A549 (cell line): ENCODE measurements around the gene PI4K2A. TPM values are rescaled to one million over a fixed set of nuclear protein-coding genes. Genes with fewer than 3 reads are reported as not detected.
"Not testable (repeated sequence)": the region's sequence is repeated elsewhere in the genome, so short reads cannot be mapped to it uniquely, and the experiment has no call there.

Experiments
- ATAC-seq, 2 experiments: fragments of 200-7000 bp in 1 of 2; fragments of >200 bp in 1 of 2; cut with Nextera tagmentation in 1 of 2; cut with Tn5 transposase in 1 of 2; 3 replicates each; pipeline versions ENCODE4 v1.8.0 to v1.9.1; 2018 to 2020; ENCODE audit warnings: mild to moderate bottlenecking in 1 of 2, moderate library complexity in 1 of 2
- CTCF ChIA-PET: fragments of 300-600 bp; sonication (Branson Sonifier 250); formaldehyde crosslinking; extraction: SDS; loops from one replicate; lab custom pipeline; 2021; ENCODE audit warnings: antibody characterized with exemption, inconsistent platforms; lab: Yijun Ruan, JAX
- POLR2A ChIA-PET: fragments of 350-600 bp; formaldehyde crosslinking; extraction: SDS; loops from one replicate; lab custom pipeline; 2021; ENCODE audit warnings: antibody characterized with exemption, inconsistent platforms; lab: Yijun Ruan, JAX
- DNase-seq, 2 experiments: peaks; one replicate each; pipeline versions ENCODE4 v3.0.0 to v3.0.0-alpha.2; 2011 to 2016; ENCODE audit warnings: low read depth in 1 of 2, low spot score in 1 of 2
- FAIRE-seq: peaks from 2 replicates; lab custom pipeline; 2011; peaks lifted over from hg19 to GRCh38; lab: Jason Lieb, UNC
- H3K27ac ChIP-seq, 2 experiments: fragments of >200 bp; sonication (Bioruptor Twin); formaldehyde crosslinking; 3 replicates each; pipeline ENCODE4 v1.5.1; 2016 to 2017
- H3K4me1 ChIP-seq: fragments of >200 bp; sonication (Bioruptor Twin); formaldehyde crosslinking; 3 replicates; pipeline ENCODE4 v1.6.1; 2016
- H3K4me2 ChIP-seq: fragments of >200 bp; sonication (Bioruptor Twin); formaldehyde crosslinking; 3 replicates; pipeline ENCODE4 v1.6.1; 2016
- H3K4me3 ChIP-seq: fragments of >200 bp; sonication (Bioruptor Twin); formaldehyde crosslinking; 3 replicates; pipeline ENCODE4 v1.5.1; 2016
- H3K9me3 ChIP-seq: fragments of >200 bp; sonication (Bioruptor Twin); formaldehyde crosslinking; 3 replicates; pipeline ENCODE4 v1.6.1; 2016
- CBX2 ChIP-seq: fragments of 200-600 bp; sonication (generic); IDR thresholded peaks from 2 replicates; pipeline ENCODE4 v1.6.1; 2016; ENCODE audit warnings: low read depth, mild to moderate bottlenecking, borderline replicate concordance
- CBX8 ChIP-seq: fragments of 200-600 bp; sonication (generic); IDR thresholded peaks from 2 replicates; pipeline ENCODE4 v1.6.1; 2016
- CTCF ChIP-seq: fragments of >200 bp; sonication (Bioruptor Twin); formaldehyde crosslinking; IDR thresholded peaks from 3 replicates; pipeline ENCODE4 v1.5.1; 2016
- EP300 ChIP-seq, 2 experiments: fragments of >200 bp; sonication (Bioruptor Twin); formaldehyde crosslinking; IDR thresholded peaks; 2 replicates in 1 of 2; 3 replicates in 1 of 2; pipeline ENCODE4 v1.6.1; 2016 to 2017
- FOSL2 ChIP-seq, 2 experiments: fragments of 450-650 bp in 1 of 2; fragments of >200 bp in 1 of 2; sonication (Bioruptor Twin) in 1 of 2; formaldehyde crosslinking; IDR thresholded peaks; 2 replicates each; pipeline versions ENCODE4 v1.5.0 to v1.6.1; 2016 to 2020; ENCODE audit warnings: mild to moderate bottlenecking in 1 of 2, moderate library complexity in 1 of 2
- FOXS1 ChIP-seq: fragments of 250-450 bp; sonication (Bioruptor Pico); IDR thresholded peaks from 2 replicates; pipeline ENCODE4 v1.5.0; 2020; ENCODE audit warnings: mild to moderate bottlenecking, moderate library complexity
- GATA3 ChIP-seq: IDR thresholded peaks from 2 replicates; pipeline ENCODE4 v1.6.1; 2012; ENCODE audit warnings: borderline replicate concordance
- HES2 ChIP-seq: fragments of >200 bp; sonication (Bioruptor Twin); formaldehyde crosslinking; IDR thresholded peaks from 2 replicates; pipeline ENCODE4 v1.6.1; 2016
- HOXB5 ChIP-seq: fragments of 250-450 bp; sonication (Bioruptor Pico); IDR thresholded peaks from 2 replicates; pipeline ENCODE4 v1.5.0; 2020; ENCODE audit warnings: mild to moderate bottlenecking, moderate library complexity
- JUN ChIP-seq, 2 experiments: fragments of >200 bp; sonication (Bioruptor Twin); formaldehyde crosslinking; IDR thresholded peaks; 2 replicates in 1 of 2; 3 replicates in 1 of 2; pipeline ENCODE4 v1.6.1; 2016 to 2017
- JUNB ChIP-seq: fragments of >200 bp; sonication (Bioruptor Twin); formaldehyde crosslinking; IDR thresholded peaks from 2 replicates; pipeline ENCODE4 v1.6.1; 2016
- MAFK ChIP-seq: fragments of 450-650 bp; IDR thresholded peaks from 2 replicates; pipeline ENCODE4 v1.6.1; 2014; ENCODE audit not compliant: partially characterized antibody
- MAZ ChIP-seq: fragments of 150-350 bp; IDR thresholded peaks from 2 replicates; pipeline ENCODE4 v1.6.1; 2014; ENCODE audit warnings: antibody characterized with exemption, low read depth, low read length, borderline replicate concordance
- NFE2L2 ChIP-seq: fragments of 150-350 bp; conservative IDR thresholded peaks from 2 replicates; pipeline ENCODE4 v1.6.1; 2014; ENCODE audit warnings: low read length
- POLR2AphosphoS2 ChIP-seq: conservative IDR thresholded peaks from 2 replicates; pipeline ENCODE4 v1.6.1; 2012; ENCODE audit warnings: low read length, improper control_type of control experiment, inconsistent platforms
- RARB ChIP-seq: fragments of 250-450 bp; sonication (Bioruptor Pico); IDR thresholded peaks from 2 replicates; pipeline ENCODE4 v1.8.0; 2021; ENCODE audit warnings: mild to moderate bottlenecking, moderate library complexity
- RFX5 ChIP-seq: fragments of 450-650 bp; IDR thresholded peaks from 2 replicates; pipeline ENCODE4 v1.7.1; 2014; ENCODE audit warnings: antibody characterized with exemption, mild to moderate bottlenecking, moderate library complexity
- TFCP2L1 ChIP-seq: fragments of 250-450 bp; sonication (Bioruptor Pico); IDR thresholded peaks from 2 replicates; pipeline ENCODE4 v1.5.0; 2021; ENCODE audit warnings: mild to moderate bottlenecking
- ZC3H11A ChIP-seq: fragments of 450-650 bp; IDR thresholded peaks from 2 replicates; pipeline ENCODE4 v1.6.1; 2014; ENCODE audit warnings: antibody characterized with exemption, mild to moderate bottlenecking
- WGBS: methylation state at CpG from one replicate; pipeline ENCODE4 v1.1.6; 2017; ENCODE audit errors: missing lambda C conversion rate; 5-methylcytosine and 5-hydroxymethylcytosine counted together
- polyA plus RNA-seq, 4 experiments: library from polyadenylated mRNA; depleted of rRNA in 3 of 4; stranded (reverse); fragments of >200 nt; fragmentation: RNase III in 1 of 4; extraction: RNeasy Plus Mini Kit Qiagen cat#74134 plus additional on column Dnase treatment in 1 of 4; gene quantifications; 2 replicates in 3 of 4; 3 replicates in 1 of 4; pipeline ENCODE4 v1.2.3, GENCODE V29; 2011 to 2017

The PI4K2A gene
- polyA plus RNA-seq, 2 of the 4 experiments (the other 2 are of a cell fraction) = 16.6 TPM

GRCh38 chr10:97649405-97649750 is 8.9 kb downstream of the PI4K2A start:
- not testable (repeated sequence) for H3K9me3 ChIP-seq, H3K4me3 ChIP-seq, FAIRE-seq, ATAC-seq, DNase-seq
- POLR2A ChIA-PET = interaction anchor here (0.5 to 1.9 kb wide), 5 partner anchors 9 to 239 kb away, joined by 3 to 8 read pairs (median 5); partner anchors contain the start of genes AVPI1 and PI4K2A
- H3K27ac ChIP-seq = peak overlapping the region; percentile 88 to 91
- WGBS = 85% methylated on average over 4 of the region's 4 CpGs
- peak in 1 of 2 experiments; percentile 3; a peak in 2 of 5 replicates for TF ChIP-seq EP300 (IDR thresholded peaks at IDR 0.05)
- H3K4me1 ChIP-seq = peaks cover 58% of the 10 kb centered on the region
- CTCF ChIA-PET = interaction anchor here (0.8 to 3.9 kb wide), 9 partner anchors 10 to 77 kb away, joined by 3 to 14 read pairs (median 4); partner anchors contain the start of genes ANKRD2 and AVPI1
- H3K4me2 ChIP-seq = peak overlapping the region; percentile 71

- no peak for DNase-seq
- peaks cover 58% of the 10 kb centered on the region for H3K4me1 ChIP-seq
- 93% methylated on average over 3 of the region's 3 CpGs for WGBS
- H3K4me2 ChIP-seq = no peak overlapping the region; the same call in 2 of the 3 replicates
- CTCF ChIA-PET = no interaction called here
- ATAC-seq = no peak
- H3K27ac ChIP-seq = peak overlapping the region; percentile 88 to 91
- TF ChIP-seq ZC3H11A (no peak), CBX2 (no peak), CTCF (no peak; the same call in 2 of the 3 replicates), HES2 (no peak), TFCP2L1 (no peak), HOXB5 (no peak), NFE2L2 (no peak), CBX8 (no peak)
- H3K9me3 ChIP-seq = no peaks in the 10 kb centered on the region
- POLR2A ChIA-PET = no interaction called here
- FAIRE-seq = no peak
- H3K4me3 ChIP-seq = no peak overlapping the region
These were observed 10.3 kb downstream of the PI4K2A start for GRCh38 chr10:97650726-97651125.

GRCh38 chr10:97651773-97652172 is 11.3 kb downstream of the PI4K2A start:
- no peak overlapping the region for H3K4me3 ChIP-seq
- ATAC-seq = no peak
- H3K4me2 ChIP-seq = peak overlapping the region; percentile 30
- H3K4me1 ChIP-seq = peaks cover 58% of the 10 kb centered on the region
- CTCF ChIA-PET = no interaction called here
- DNase-seq = peak in 1 of 2 experiments; percentile 43
- H3K9me3 ChIP-seq = no peaks in the 10 kb centered on the region
- TF ChIP-seq JUN (IDR thresholded peaks at IDR 0.05) = no peak
- peak; percentile 65 for TF ChIP-seq MAFK
- no peak for TF ChIP-seq FOSL2 (IDR thresholded peaks at IDR 0.05)
- TF ChIP-seq FOSL2 (CRISPR knock-in tag; IDR thresholded peaks at IDR 0.05) = peak; percentile 4; the same call in 1 of the 2 replicates
- TF ChIP-seq FOXS1 (CRISPR knock-in tag) = no peak
- TF ChIP-seq JUNB = 0 out of 2 replicates have a peak, but pooled peaks have one; percentile 13
- no peak for FAIRE-seq
- POLR2A ChIA-PET = no interaction called here
- peak overlapping the region; percentile 88 to 91 for H3K27ac ChIP-seq
- WGBS = 26% methylated on average over 3 of the region's 3 CpGs

- CTCF ChIA-PET = interaction anchor here (1.3 to 37.6 kb wide), 2 partner anchors 22 to 62 kb away, joined by 6 to 1127 read pairs; partner anchors contain the start of genes MARVELD1 and ZFYVE27
- FAIRE-seq (no peak), DNase-seq (no peak), ATAC-seq (peak; percentile 27 to 43; a peak in 3 of 6 replicates)
- POLR2A ChIA-PET = no interaction called here
- Histone ChIP-seq H3K4me3 (no peak overlapping the region), H3K4me2 (no peak overlapping the region), H3K27ac (no peak overlapping the region), H3K9me3 (no peaks in the 10 kb centered on the region), H3K4me1 (peaks cover 12% of the 10 kb centered on the region)
- 95% methylated on average over 5 of the region's 5 CpGs for WGBS
- no peak for TF ChIP-seq MAZ
- no peak for TF ChIP-seq GATA3
- TF ChIP-seq POLR2AphosphoS2 = no peak
- TF ChIP-seq MAFK = no peak
- TF ChIP-seq RARB = no peak
- no peak for TF ChIP-seq CTCF
- no peak for TF ChIP-seq RFX5
These were observed 16.3 kb downstream of the PI4K2A start for GRCh38 chr10:97656777-97657176.
